ENCODE results near the gene ZNF423.

GRCh38 chr16:49775018-49775417, 80.9 kb downstream of the ZNF423 start:
- TF ChIP-seq REST (IDR thresholded peaks at IDR 0.05; ENCODE audit: insufficient read depth in 1 of 2, low read depth in 2 of 2, low read length in 2 of 2) (no peak), SIN3A (IDR thresholded peaks at IDR 0.05; ENCODE audit: borderline replicate concordance, insufficient read depth, low read length) (no peak), POLR2AphosphoS5 (IDR thresholded peaks at IDR 0.05; ENCODE audit: low read depth, low read length) (no peak), TAF1 (IDR thresholded peaks at IDR 0.05; ENCODE audit: borderline replicate concordance, insufficient read depth, low read length) (no peak), FOXP2 (optimal IDR thresholded peaks at IDR 0.05; ENCODE audit: borderline replicate concordance, extremely low read depth, extremely low read length, insufficient read depth) (no peak)

Data from PFSK-1 (cell line).